ENCODE data around the gene GAPT.
"Not testable (repeated sequence)": the region's sequence is repeated elsewhere in the genome, so short reads cannot be mapped to it uniquely, and the experiment has no call there.

The GAPT gene

GRCh38 chr5:58517198-58517597, 26.0 kb downstream of the GAPT start:
- no peaks in the 10 kb centered on the region for H3K9me3 ChIP-seq (ENCODE audit: low read length)
- H3K36me3 ChIP-seq (ENCODE audit: insufficient read depth, low read length), result no peaks in the 10 kb centered on the region
- H3K4me2 ChIP-seq (ENCODE audit: low read length), result no peak overlapping the region
- no peaks in the 10 kb centered on the region for H4K20me1 ChIP-seq (ENCODE audit: insufficient read depth, low read length)
- H3F3A ChIP-seq (ENCODE audit: insufficient read depth, low read length), result no peaks in the 10 kb centered on the region
- TF ChIP-seq CTCF (IDR thresholded peaks at IDR 0.05; ENCODE audit: low read length) (no peak), EZH2 (IDR thresholded peaks at IDR 0.05; ENCODE audit: borderline replicate concordance, low read length) (no peak)
- H3K27ac ChIP-seq (ENCODE audit: low read depth, low read length, poor library complexity, severe bottlenecking), result no peak overlapping the region
- H3K9me2 ChIP-seq (ENCODE audit: low read depth, low read length), result no peaks in the 10 kb centered on the region
- no peak overlapping the region for H3K4me3 ChIP-seq (ENCODE audit: low read depth, low read length, poor library complexity, severe bottlenecking)
- no peak overlapping the region for H2AFZ ChIP-seq (ENCODE audit: low read length)
- H3K9ac ChIP-seq (ENCODE audit: low read length), result no peak overlapping the region
- H3K79me2 ChIP-seq (ENCODE audit: insufficient read depth, low read length), result no peaks in the 10 kb centered on the region
- no peaks in the 10 kb centered on the region for H3K27me3 ChIP-seq (ENCODE audit: insufficient read depth, low read length)
- no peaks in the 10 kb centered on the region for H3K4me1 ChIP-seq (ENCODE audit: insufficient read depth, low read length, severe bottlenecking)

- Histone ChIP-seq H3K9me3 (ENCODE audit: low read length) (no peaks in the 10 kb centered on the region), H3K27ac (ENCODE audit: low read depth, low read length, poor library complexity, severe bottlenecking) (no peak overlapping the region), H2AFZ (ENCODE audit: low read length) (no peak overlapping the region), H3F3A (ENCODE audit: insufficient read depth, low read length) (no peaks in the 10 kb centered on the region), H4K20me1 (ENCODE audit: insufficient read depth, low read length) (no peaks in the 10 kb centered on the region), H3K9ac (ENCODE audit: low read length) (no peak overlapping the region), H3K9me2 (ENCODE audit: low read depth, low read length) (no peaks in the 10 kb centered on the region), H3K36me3 (ENCODE audit: insufficient read depth, low read length) (no peaks in the 10 kb centered on the region), H3K27me3 (ENCODE audit: insufficient read depth, low read length) (no peaks in the 10 kb centered on the region), H3K4me3 (ENCODE audit: low read depth, low read length, poor library complexity, severe bottlenecking) (no peak overlapping the region), H3K4me2 (ENCODE audit: low read length) (no peak overlapping the region), H3K4me1 (ENCODE audit: insufficient read depth, low read length, severe bottlenecking) (no peaks in the 10 kb centered on the region), H3K79me2 (ENCODE audit: insufficient read depth, low read length) (no peaks in the 10 kb centered on the region)
- TF ChIP-seq EZH2 (IDR thresholded peaks at IDR 0.05; ENCODE audit: borderline replicate concordance, low read length) (no peak), CTCF (IDR thresholded peaks at IDR 0.05; ENCODE audit: low read length) (no peak)
Observed at GRCh38 chr5:58523956-58524355, 32.7 kb downstream of the GAPT start.

GRCh38 chr5:58524571-58524970, 33.3 kb downstream of the GAPT start:
- H4K20me1 ChIP-seq (ENCODE audit: insufficient read depth, low read length), result no peaks in the 10 kb centered on the region
- H3K27me3 ChIP-seq (ENCODE audit: insufficient read depth, low read length), result no peaks in the 10 kb centered on the region
- TF ChIP-seq EZH2 (IDR thresholded peaks at IDR 0.05; ENCODE audit: borderline replicate concordance, low read length), result no peak
- H3F3A ChIP-seq (ENCODE audit: insufficient read depth, low read length), result no peaks in the 10 kb centered on the region
- H3K4me3 ChIP-seq (ENCODE audit: low read depth, low read length, poor library complexity, severe bottlenecking), result no peak overlapping the region
- H3K36me3 ChIP-seq (ENCODE audit: insufficient read depth, low read length), result no peaks in the 10 kb centered on the region
- no peak overlapping the region for H3K9ac ChIP-seq (ENCODE audit: low read length)
- no peaks in the 10 kb centered on the region for H3K4me1 ChIP-seq (ENCODE audit: insufficient read depth, low read length, severe bottlenecking)
- no peak overlapping the region for H3K27ac ChIP-seq (ENCODE audit: low read depth, low read length, poor library complexity, severe bottlenecking)
- H3K4me2 ChIP-seq (ENCODE audit: low read length), result no peak overlapping the region
- H2AFZ ChIP-seq (ENCODE audit: low read length), result no peak overlapping the region
- H3K9me3 ChIP-seq (ENCODE audit: low read length), result no peaks in the 10 kb centered on the region
- no peaks in the 10 kb centered on the region for H3K79me2 ChIP-seq (ENCODE audit: insufficient read depth, low read length)
- H3K9me2 ChIP-seq (ENCODE audit: low read depth, low read length), result no peaks in the 10 kb centered on the region

GRCh38 chr5:58530942-58531490, 39.8 kb downstream of the GAPT start:
- H3K9ac ChIP-seq (ENCODE audit: low read length), result no peak overlapping the region
- no peaks in the 10 kb centered on the region for H3K9me2 ChIP-seq (ENCODE audit: low read depth, low read length)
- no peaks in the 10 kb centered on the region for H4K20me1 ChIP-seq (ENCODE audit: insufficient read depth, low read length)
- H3K4me2 ChIP-seq (ENCODE audit: low read length), result no peak overlapping the region
- no peak overlapping the region for H3K27ac ChIP-seq (ENCODE audit: low read depth, low read length, poor library complexity, severe bottlenecking)
- no peaks in the 10 kb centered on the region for H3K36me3 ChIP-seq (ENCODE audit: insufficient read depth, low read length)
- TF ChIP-seq EZH2 (IDR thresholded peaks at IDR 0.05; ENCODE audit: borderline replicate concordance, low read length) (no peak), CTCF (IDR thresholded peaks at IDR 0.05; ENCODE audit: low read length) (no peak)
- no peaks in the 10 kb centered on the region for H3K4me1 ChIP-seq (ENCODE audit: insufficient read depth, low read length, severe bottlenecking)
- H3K79me2 ChIP-seq (ENCODE audit: insufficient read depth, low read length), result no peaks in the 10 kb centered on the region
- no peak overlapping the region for H2AFZ ChIP-seq (ENCODE audit: low read length)
- no peaks in the 10 kb centered on the region for H3K27me3 ChIP-seq (ENCODE audit: insufficient read depth, low read length)
- no peaks in the 10 kb centered on the region for H3F3A ChIP-seq (ENCODE audit: insufficient read depth, low read length)
- no peak overlapping the region for H3K4me3 ChIP-seq (ENCODE audit: low read depth, low read length, poor library complexity, severe bottlenecking)
- no peaks in the 10 kb centered on the region for H3K9me3 ChIP-seq (ENCODE audit: low read length)

GRCh38 chr5:58541935-58542334, 50.7 kb downstream of the GAPT start:
- not testable (repeated sequence) for H4K20me1 ChIP-seq (ENCODE audit: insufficient read depth, low read length); H3K9ac ChIP-seq (ENCODE audit: low read length); H3F3A ChIP-seq (ENCODE audit: insufficient read depth, low read length); H3K4me3 ChIP-seq (ENCODE audit: low read depth, low read length, poor library complexity, severe bottlenecking); H3K36me3 ChIP-seq (ENCODE audit: insufficient read depth, low read length); H2AFZ ChIP-seq (ENCODE audit: low read length); H3K79me2 ChIP-seq (ENCODE audit: insufficient read depth, low read length); H3K27me3 ChIP-seq (ENCODE audit: insufficient read depth, low read length); H3K9me3 ChIP-seq (ENCODE audit: low read length); H3K9me2 ChIP-seq (ENCODE audit: low read depth, low read length); H3K27ac ChIP-seq (ENCODE audit: low read depth, low read length, poor library complexity, severe bottlenecking); H3K4me2 ChIP-seq (ENCODE audit: low read length)
- H3K4me1 ChIP-seq (ENCODE audit: insufficient read depth, low read length, severe bottlenecking), result peaks cover 19% of the 10 kb centered on the region
